GM18868 (cell line): ENCODE data around the gene ZNF214.
"Not testable (repeated sequence)": the region's sequence is repeated elsewhere in the genome, so short reads cannot be mapped to it uniquely, and the experiment has no call there.

ENCODE experiments used
- ATAC-seq: cut with Tn5 transposase; IDR thresholded peaks from one replicate; pipeline ENCODE4 v1.9.1; 2021; ENCODE audit warnings: mild to moderate bottlenecking, moderate library complexity; ENCODE audit not compliant: unreplicated experiment

The ZNF214 gene

DNA sequence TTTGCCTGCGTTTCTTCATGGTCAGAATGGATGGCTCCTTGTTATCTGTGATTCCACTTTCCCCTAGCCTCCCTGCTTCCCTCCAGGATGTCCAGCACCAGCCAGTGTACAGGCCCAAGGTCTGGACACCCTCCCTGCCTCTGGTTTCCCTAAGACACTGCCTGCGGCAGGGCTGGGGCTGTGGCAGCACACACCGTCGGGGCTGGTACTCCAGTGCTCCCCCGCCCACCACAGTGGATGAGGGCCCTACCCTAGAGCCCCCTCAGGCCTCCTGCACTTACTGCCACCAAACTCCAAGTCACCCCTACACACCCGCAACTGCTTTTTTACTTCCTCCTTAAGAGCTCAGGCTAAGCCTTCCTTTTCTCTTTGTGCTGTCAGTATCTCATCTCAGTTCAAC lies 28.9 kb downstream of the ZNF214 start:
- ATAC-seq, result no peak

DNA sequence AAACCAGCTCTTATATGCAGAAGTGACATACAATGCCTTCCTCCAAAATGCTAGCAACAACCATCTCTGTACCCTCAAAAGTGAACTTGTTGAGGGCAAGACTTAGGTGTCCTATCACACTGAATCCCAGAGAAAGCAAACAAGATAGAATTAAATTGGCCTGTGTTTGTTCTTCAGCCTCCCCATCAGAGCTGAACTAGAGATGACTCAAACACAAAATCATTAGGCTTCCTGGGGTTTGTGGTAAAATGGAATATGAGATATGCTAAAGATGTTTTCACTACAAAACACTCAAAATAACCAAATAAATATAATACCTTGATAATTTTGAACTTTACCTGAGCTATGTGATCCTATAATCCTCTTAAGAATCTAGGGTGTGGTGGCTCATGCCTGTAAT lies 31.6 kb downstream of the ZNF214 start:
- no peak for ATAC-seq

DNA sequence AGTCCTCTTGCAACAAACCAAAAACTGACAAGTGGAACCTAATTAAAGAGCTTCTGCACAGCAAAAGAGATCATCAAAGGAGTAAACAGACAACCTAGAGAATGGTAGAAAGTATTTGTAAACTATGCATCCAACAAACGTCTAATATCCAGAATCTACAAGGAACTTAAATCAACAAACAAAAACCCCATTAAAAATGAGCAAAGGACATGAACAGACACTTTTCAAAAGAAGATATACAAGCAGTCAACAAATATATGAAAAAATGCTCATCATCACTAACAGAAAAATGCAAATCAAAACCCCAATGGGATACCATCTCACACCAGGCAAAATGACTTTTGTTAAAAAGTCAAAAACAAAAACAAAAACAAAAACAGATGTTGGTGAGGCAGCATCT lies 33.7 kb downstream of the ZNF214 start:
- no peak for ATAC-seq

DNA sequence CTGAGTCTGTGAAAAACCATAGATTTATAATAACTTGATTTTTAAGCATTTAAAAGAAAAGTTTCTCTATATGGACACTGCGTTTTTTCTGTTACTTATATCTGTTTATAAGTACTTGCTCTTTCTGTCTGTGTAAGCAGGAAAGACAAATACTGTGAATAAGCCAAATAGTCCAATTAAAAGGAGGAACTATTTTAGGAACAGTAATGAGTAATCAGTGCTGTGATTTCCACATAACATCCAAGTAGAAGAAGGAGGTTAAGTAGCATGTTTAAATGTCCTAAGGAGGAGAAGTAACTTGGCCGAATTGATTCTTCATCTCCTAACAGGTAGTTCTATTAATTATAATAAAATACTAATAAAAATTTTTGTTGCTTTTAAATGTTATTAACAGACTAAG lies 40.8 kb downstream of the ZNF214 start:
- no peak for ATAC-seq

DNA sequence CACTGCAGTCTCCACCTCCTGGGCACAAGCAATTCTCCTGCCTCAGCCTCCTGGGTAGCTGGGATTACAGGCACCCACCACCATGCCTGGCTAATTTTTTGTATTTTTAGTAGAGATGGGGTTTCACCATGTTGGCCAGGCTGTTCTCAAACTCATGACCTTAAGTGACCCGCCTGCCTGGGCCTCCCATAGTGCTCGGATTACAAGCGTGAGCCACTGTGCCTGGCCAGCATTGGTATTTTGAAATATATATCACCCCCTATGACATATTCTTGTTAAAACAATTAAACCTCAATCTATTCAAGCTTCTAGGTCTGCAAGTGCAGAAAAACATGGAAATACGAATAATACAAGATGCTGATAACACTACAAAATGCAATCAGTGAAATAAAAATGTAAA lies 50.3 kb downstream of the ZNF214 start:
- ATAC-seq, result not testable (repeated sequence)

DNA sequence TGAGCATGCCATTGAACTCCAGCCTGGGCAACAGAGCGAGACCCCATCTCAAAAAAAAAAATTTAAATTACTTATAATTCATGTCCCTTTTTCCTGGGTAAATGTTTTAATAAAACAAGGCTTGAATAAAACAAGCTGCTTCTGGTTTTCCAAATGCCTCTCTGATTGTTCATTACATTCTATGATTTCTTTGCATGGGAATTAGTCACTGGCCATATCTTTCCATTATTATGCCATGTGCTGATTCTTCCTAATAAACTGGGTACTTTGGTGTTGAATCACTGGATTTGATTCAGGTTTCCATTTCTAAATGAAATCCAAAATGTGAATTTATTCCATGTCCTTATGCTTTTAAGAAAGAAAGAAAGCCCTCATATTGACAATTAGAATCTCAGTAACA lies 51.3 kb downstream of the ZNF214 start:
- ATAC-seq, result no peak

DNA sequence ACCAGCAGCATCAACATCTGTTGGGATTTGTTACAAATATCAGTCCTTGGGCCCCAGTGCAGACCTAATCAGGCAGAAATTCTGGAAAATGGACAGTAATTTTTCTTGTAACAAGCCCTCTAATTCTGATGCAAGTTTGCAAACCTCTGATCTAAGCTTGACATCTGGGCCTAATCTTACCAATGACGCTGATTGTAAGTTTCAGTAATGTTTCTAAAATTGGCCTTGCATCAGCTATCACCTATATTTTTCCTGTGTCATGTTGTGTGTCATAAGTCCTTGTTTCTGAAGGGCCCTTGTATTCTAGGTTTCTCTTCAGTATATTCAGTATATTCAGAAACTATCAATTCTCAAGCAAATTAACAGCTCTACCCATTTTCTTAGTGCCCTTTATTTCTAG lies 57.5 kb downstream of the ZNF214 start:
- ATAC-seq, result peak; percentile 90

DNA sequence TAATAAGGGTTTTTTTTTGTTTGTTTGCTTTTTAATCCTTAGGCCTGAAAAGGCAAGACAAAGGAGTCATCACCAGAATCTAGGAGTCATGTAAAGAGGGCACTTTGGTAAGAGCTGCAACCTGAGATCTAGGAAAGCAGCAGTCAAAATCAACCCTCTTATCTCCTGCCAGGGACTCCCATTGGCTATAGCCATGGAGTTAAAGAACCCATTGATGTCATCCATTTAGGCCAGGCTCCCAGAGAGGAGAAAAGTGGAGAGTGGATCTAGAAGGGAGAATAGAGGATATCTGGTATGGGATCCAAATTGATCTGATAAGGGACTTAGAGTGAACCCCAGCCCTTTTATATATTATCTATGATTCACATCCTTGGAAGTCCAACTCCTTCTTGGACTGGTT lies 58.0 kb downstream of the ZNF214 start:
- peak; percentile 13 for ATAC-seq

DNA sequence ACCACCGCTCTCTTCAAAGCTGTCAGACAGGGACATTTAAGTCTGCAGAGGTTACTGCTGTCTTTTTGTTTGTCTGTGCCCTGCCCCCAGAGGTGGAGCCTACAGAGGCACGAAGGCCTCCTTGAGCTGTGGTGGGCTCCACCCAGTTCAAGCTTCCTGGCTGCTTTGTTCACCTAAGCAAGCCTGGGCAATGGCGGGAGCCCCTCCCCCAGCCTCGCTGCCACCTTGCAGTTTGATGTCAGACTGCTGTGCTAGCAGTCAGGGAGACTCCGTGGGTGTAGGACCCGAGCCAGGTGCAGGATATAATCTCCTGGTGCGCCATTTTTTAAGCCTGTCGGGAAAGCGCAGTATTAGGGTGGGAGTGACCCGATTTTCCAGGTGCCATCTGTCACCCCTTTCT lies 65.9 kb downstream of the ZNF214 start:
- not testable (repeated sequence) for ATAC-seq
